Superior temporal gyrus (tissue), 1 donor: ENCODE measurements around the gene NCOA7.
A peak's percentile ranks its signal among the peaks of the same experiment; 100 is the strongest.
"Not testable (repeated sequence)": the region's sequence is repeated elsewhere in the genome, so short reads cannot be mapped to it uniquely, and the experiment has no call there.

Experiments used
- DNase-seq: peaks from one replicate; pipeline ENCODE4 v3.0.0-alpha.2; 2016; ENCODE audit errors: extremely low spot score

Gene NCOA7

GRCh38 chr6:125791151-125791819 is 525 bp downstream of the NCOA7 start:
- DNase-seq = peak; percentile 86

DNA sequence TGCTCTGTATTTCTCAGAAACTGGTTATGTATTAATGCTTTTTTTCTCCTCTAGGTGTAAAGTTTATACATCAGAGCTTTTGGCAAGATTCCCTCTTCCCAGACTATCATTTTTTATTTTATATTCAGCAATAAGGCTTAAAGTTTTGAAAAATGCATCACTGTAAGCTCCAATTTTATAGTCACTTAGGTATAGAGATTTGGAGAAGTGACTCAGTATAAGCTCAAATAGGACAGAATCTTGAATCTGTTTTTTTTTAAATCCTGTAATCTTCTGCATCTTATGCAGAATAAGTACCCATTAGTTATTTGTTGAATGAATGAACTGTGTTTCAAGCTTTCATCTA is 1.0 kb downstream of the NCOA7 start:
- no peak for DNase-seq

GRCh38 chr6:125792172-125792571 is 1.4 kb downstream of the NCOA7 start:
- DNase-seq = peak; percentile 61

DNA sequence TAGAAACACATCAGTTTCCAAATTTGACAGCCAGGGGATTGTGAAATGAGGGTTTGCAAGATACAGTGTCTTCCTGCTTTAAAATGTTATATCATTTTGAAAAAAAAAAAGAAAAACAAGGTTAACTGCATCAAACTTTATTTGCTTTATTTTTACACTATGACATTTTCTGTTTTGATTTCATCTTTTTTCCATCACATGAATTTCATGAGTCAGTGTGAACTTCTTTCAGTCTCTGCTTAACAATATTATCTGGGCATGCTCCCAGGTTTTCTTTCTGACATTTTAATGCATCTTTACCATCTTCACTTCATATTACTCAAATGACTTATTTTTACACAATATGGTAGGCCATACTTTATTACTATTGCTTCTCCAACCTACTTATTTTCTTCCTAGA is 1.9 kb downstream of the NCOA7 start:
- DNase-seq = peak; percentile 68

GRCh38 chr6:125793280-125793679 is 2.5 kb downstream of the NCOA7 start:
- peak; percentile 62 for DNase-seq

DNA sequence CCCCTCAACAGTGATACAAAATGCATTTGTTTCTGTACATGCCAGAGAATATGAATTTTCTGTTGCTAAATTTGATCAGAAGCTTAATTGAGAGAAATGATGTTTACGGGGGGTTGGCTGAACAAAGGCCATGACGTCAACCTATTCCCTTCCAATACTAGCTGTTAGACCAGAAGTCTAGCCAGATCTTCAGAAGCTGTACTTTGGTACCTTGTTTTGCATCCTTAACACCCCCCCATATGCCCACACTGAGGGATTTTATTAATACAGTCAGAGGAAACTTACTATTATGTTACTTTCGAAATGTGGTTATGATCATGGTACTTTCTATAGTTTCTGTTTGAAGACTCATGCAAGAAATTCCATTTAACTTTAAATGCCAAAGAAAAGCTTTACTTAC is 3.1 kb downstream of the NCOA7 start:
- no peak for DNase-seq

DNA sequence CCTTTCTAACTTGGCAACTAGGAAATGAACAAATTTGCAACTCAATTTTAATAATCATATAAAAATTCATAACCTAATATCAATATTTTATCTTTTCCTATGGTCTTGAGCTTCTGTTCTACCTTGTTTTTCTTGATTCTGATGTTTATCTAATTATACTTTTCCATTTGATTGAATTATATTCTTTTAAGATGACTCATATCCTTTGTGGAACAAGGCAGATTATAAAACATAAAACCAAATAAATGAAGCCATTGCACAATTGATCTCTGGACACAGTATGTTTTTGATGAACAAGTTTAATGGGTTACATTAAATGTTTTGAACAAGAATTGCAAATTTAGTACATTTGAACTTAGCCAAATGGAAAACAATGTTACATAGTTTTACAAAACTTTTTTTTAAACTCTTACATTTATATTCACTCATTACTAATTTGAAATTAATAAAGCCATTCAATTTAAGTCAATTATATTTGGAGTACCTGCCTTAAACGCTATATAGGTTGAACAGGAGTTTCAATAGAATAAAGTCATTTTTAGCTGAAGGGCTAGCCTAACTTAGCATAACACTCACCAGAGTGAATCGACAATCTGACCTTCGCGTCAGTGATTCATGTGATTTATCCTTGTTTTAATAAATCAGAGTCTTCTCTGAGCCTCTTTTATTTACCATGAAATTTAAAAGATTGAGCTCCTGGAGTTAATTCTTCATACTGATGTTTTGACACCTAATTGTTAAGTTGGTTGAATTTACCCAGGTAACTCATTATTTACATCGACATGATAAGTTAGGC is 3.8 kb downstream of the NCOA7 start:
- DNase-seq = no peak

- DNase-seq = no peak
Observed at GRCh38 chr6:125795301-125795700, 4.5 kb downstream of the NCOA7 start.

GRCh38 chr6:125797120-125797885 is 6.5 kb downstream of the NCOA7 start:
- no peak for DNase-seq

DNA sequence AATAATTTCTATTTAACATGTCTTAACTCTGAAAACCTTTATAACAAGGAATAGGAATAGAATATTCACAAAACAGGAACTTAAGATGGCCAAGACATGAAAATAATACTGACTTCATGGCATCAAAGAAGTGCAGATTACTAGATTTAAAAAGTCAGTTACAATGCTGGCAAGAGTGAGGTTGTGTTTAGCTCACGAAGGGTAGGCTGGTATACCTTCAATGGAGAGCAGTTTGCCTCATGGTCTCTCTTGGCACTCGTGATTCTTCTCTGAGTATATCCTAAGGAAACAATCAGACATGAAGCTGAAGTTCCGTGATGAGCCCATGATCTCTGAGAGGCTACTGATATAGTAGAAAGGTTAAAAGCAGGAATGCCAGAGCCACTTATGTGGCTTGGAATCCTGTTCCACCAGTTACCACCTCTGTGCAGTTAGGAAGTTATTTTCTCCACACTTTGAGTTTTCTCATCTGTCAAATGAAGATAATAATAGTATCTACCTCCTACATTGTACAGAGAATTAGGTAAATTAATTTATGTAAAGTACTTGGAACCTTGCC is 7.2 kb downstream of the NCOA7 start:
- no peak for DNase-seq

- DNase-seq = no peak
Observed at GRCh38 chr6:125798734-125799508, 8.2 kb downstream of the NCOA7 start.

DNA sequence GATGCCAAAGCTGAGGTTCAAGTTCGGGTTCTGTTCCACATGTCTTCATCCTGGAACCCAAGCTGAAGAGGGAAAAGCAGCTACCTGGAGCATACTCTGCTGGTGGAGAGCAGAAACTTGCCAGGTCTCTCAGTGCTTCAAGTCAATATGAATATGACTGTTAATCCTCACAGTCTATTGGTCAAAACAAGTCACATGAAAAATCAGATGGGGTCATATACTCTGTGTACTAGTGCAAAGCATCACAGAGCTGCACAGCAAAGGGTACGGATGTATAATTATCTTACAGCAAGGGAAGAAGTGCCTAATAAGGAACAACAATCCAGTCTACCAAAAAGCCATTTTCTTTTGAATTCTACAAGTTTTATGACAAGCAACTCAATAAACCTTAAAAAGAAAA is 11.6 kb downstream of the NCOA7 start:
- no peak for DNase-seq

- no peak for DNase-seq
Observed at GRCh38 chr6:125802943-125803377, 12.2 kb downstream of the NCOA7 start.

- no peak for DNase-seq
Observed at GRCh38 chr6:125804264-125804663, 13.5 kb downstream of the NCOA7 start.

DNA sequence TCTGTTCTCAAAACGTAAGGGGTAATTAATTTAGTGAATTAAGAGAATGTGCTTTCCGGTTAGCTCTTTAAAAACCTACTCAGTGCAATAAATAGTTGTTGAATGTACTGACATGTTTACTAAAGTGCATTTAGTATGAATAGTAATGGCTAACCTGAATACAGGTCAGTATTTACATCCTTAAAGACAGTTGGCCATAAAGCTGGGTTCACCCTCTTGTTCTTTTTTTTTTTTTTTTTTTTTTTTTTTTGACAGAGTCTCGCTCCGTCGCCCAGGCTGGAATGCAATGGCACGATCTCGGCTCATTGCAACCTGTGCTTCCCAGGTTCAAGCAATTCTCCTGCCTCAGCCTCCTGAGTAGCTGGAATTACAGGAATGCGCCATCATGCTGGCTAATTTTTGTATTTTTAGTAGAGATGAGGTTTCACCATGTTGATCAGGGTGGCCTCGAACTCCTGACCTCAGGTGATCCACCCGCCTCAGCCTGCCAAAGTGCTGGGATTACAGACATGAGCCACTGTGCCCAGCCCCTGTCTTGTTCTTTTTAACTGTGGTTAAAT is 14.2 kb downstream of the NCOA7 start:
- DNase-seq = not testable (repeated sequence)

GRCh38 chr6:125806813-125807212 is 16.1 kb downstream of the NCOA7 start:
- no peak for DNase-seq

DNA sequence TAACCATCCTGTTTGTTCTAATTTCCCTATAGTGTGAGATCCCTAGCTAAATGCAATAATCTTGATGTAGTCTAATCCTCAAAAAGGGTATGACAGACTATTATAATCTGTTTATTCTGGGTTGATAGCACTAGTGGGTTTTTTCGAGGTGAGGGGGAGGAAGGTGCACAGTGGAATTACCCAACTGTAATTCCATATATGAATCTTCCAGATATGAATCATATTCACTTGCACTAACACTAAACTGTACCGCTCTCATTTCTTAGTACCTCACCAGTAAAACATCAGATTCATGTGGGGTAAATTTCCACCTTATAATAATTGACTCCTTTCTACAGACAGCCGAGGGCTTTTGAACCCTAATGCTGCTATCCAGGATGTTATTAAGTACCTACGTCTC is 16.5 kb downstream of the NCOA7 start:
- DNase-seq = no peak

GRCh38 chr6:125808060-125808459 is 17.3 kb downstream of the NCOA7 start:
- DNase-seq = no peak

- DNase-seq = no peak
Observed at GRCh38 chr6:125808591-125808990, 17.8 kb downstream of the NCOA7 start.

GRCh38 chr6:125809570-125810170 is 18.9 kb downstream of the NCOA7 start:
- no peak for DNase-seq

DNA sequence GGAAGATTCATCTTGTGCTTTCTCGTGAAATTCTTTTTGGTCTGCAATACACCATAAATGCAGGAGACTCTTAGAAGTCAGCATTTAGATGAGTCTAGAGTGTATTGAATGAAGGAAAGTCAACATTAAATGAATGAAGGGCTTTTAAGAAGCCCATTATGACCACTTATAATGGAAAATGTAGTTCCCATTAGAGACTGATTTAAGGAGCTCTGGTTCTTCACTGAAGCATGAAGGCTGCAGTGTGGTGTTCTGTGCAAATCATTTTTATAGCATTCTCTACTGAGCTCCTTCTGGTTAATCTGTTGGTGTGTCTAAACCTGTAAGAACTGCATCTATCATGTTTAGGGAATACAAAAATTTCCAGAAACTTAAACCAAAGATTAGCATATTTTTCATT is 19.7 kb downstream of the NCOA7 start:
- DNase-seq = no peak
